PC-9 (cell line): ENCODE results near the gene NHS. TPM values are rescaled to one million over a fixed set of nuclear protein-coding genes. Genes with fewer than 3 reads are reported as not detected.

Experiments used
- BruUV-seq: library from RNA; stranded (reverse); fragments of 400-500 nt; replicated peaks from 2 replicates; lab custom pipeline; 2021; lab: Mats Ljungman, UMichigan
- CTCF ChIA-PET: fragments of 300-600 bp; sonication (Branson Sonifier 250); formaldehyde crosslinking; loops from one replicate; lab custom pipeline; 2022; ENCODE audit warnings: antibody characterized with exemption; lab: Charles Lee
- POLR2A ChIA-PET: fragments of 300-600 bp; sonication (Branson Sonifier 250); formaldehyde crosslinking; loops from one replicate; lab custom pipeline; 2022; ENCODE audit warnings: antibody characterized with exemption; ENCODE audit not compliant: unreplicated experiment; lab: Charles Lee
- DNase-seq, 2 experiments: peaks; one replicate each; pipeline versions ENCODE4 v3.0.0 to v3.0.0-alpha.2; 2015 to 2022; ENCODE audit warnings: mixed read lengths in 1 of 2
- H2AFZ ChIP-seq: fragments of 200-600 bp; sonication (generic); 2 replicates; pipeline ENCODE4 v1.8.1; 2017; ENCODE audit warnings: antibody characterized with exemption
- H3F3A ChIP-seq: fragments of 200-600 bp; sonication (generic); 2 replicates; pipeline ENCODE4 v1.8.1; 2017; ENCODE audit warnings: antibody characterized with exemption, mild to moderate bottlenecking, low read depth; ENCODE audit not compliant: insufficient read depth
- H3K27ac ChIP-seq: fragments of 200-600 bp; sonication (generic); 2 replicates; pipeline ENCODE4 v1.6.1; 2016; ENCODE audit warnings: mixed run types
- H3K27me3 ChIP-seq: fragments of 200-600 bp; sonication (generic); 2 replicates; pipeline ENCODE4 v1.6.1; 2016; ENCODE audit warnings: low read depth, mixed run types; ENCODE audit not compliant: insufficient read depth
- H3K36me3 ChIP-seq: fragments of 200-600 bp; sonication (generic); 2 replicates; pipeline ENCODE4 v1.6.1; 2016; ENCODE audit warnings: low read depth, mixed run types
- H3K4me1 ChIP-seq: fragments of 200-600 bp; sonication (generic); replicated peaks from 2 replicates; pipeline ENCODE4 v1.6.1; 2016; ENCODE audit warnings: mixed run types; ENCODE audit not compliant: insufficient read depth
- H3K4me2 ChIP-seq: fragments of 200-600 bp; sonication (generic); 2 replicates; pipeline ENCODE4 v1.6.1; 2017; ENCODE audit warnings: mixed run types
- H3K4me3 ChIP-seq: fragments of 200-600 bp; sonication (generic); 2 replicates; pipeline ENCODE4 v1.6.1; 2016; ENCODE audit warnings: mixed run types
- H3K79me2 ChIP-seq: fragments of 200-600 bp; sonication (generic); 2 replicates; pipeline ENCODE4 v1.6.1; 2017; ENCODE audit warnings: low read depth, mixed run types
- H3K9me2 ChIP-seq: fragments of 200-600 bp; sonication (generic); 2 replicates; pipeline ENCODE4 v1.8.1; 2017; ENCODE audit warnings: mild to moderate bottlenecking; ENCODE audit not compliant: insufficient read depth
- H3K9me3 ChIP-seq: fragments of 200-600 bp; sonication (generic); 2 replicates; pipeline ENCODE4 v1.8.1; 2016; ENCODE audit warnings: low read depth; ENCODE audit not compliant: insufficient read depth
- H4K20me1 ChIP-seq: fragments of 200-600 bp; sonication (generic); 2 replicates; pipeline ENCODE4 v1.8.1; 2017; ENCODE audit not compliant: insufficient read depth
- EZH2 ChIP-seq: fragments of 200-600 bp; sonication (generic); IDR thresholded peaks from 2 replicates; pipeline ENCODE4 v1.8.0; 2017; ENCODE audit warnings: antibody characterized with exemption, low read depth
- intact Hi-C: fragments of 100-400 bp; cut with micrococcal nuclease; formaldehyde crosslinking; loops from one replicate; pipeline ENCODE4 v1.10.0; 2022; ENCODE audit not compliant: unreplicated experiment
- total RNA-seq: library from RNA; stranded (reverse); gene quantifications from 2 replicates; pipeline ENCODE4 v1.2.3, GENCODE V29; 2021
- TF ChIP-seq, protein P1 (sequence below): fragments of 200-600 bp; sonication (generic); conservative IDR thresholded peaks from 2 replicates; pipeline ENCODE4 v1.6.1; 2017; ENCODE audit warnings: mixed run types, antibody characterized with exemption, mild to moderate bottlenecking, moderate library complexity

NHS gene
- total RNA-seq, 1 experiment from 2014 or later = 6.7 TPM

DNA sequence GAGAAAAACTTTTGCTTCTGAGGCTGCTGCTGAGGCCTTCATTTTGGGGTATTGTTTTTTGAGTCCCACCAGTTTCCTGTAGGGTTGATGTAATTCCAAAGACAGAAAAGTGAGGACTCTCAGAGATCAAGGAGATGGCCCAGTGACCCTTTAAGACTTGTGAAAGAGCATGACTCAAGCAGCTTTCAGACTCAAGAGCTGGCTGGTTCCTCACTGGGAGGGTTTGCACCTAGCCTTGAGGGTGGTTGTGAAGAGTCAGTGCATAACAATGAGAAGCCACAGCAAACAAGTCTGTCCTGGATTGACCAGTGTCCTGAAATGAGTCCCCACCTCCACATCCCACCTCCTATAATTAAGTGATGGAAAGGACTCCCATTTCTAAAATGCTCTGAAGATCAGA is 89.2 kb downstream of the NHS start:
- Histone ChIP-seq H3K27me3 (no peaks in the 10 kb centered on the region), H3K27ac (peak overlapping the region; percentile 83), H2AFZ (no peak overlapping the region), H3K9me2 (no peaks in the 10 kb centered on the region), H3K4me3 (no peak overlapping the region), H3K4me1 (peaks cover 24% of the 10 kb centered on the region), H3K79me2 (peaks cover 17% of the 10 kb centered on the region; the same call in 1 of the 2 replicates), H3K36me3 (no peaks in the 10 kb centered on the region), H3F3A (peaks cover 11% of the 10 kb centered on the region; the same call in 1 of the 2 replicates), H4K20me1 (no peaks in the 10 kb centered on the region), H3K4me2 (peak overlapping the region; percentile 53), H3K9me3 (no peaks in the 10 kb centered on the region)
- TF ChIP-seq EZH2 = no peak
- TF ChIP-seq, protein P1, sequence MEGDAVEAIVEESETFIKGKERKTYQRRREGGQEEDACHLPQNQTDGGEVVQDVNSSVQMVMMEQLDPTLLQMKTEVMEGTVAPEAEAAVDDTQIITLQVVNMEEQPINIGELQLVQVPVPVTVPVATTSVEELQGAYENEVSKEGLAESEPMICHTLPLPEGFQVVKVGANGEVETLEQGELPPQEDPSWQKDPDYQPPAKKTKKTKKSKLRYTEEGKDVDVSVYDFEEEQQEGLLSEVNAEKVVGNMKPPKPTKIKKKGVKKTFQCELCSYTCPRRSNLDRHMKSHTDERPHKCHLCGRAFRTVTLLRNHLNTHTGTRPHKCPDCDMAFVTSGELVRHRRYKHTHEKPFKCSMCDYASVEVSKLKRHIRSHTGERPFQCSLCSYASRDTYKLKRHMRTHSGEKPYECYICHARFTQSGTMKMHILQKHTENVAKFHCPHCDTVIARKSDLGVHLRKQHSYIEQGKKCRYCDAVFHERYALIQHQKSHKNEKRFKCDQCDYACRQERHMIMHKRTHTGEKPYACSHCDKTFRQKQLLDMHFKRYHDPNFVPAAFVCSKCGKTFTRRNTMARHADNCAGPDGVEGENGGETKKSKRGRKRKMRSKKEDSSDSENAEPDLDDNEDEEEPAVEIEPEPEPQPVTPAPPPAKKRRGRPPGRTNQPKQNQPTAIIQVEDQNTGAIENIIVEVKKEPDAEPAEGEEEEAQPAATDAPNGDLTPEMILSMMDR = no peak
- peak; percentile 22 to 83 for DNase-seq
- ChIA-PET POLR2A (interaction anchor here (0.7 kb wide), 1 partner anchor 51 kb away, joined by 3 read pairs; no protein-coding TSS in a partner anchor), CTCF (no interaction called here)
- no TSS peak for BruUV-seq
- intact Hi-C loops = loop anchor here (5.0 kb wide), 1 partner anchor 37 kb away; no protein-coding TSS in a partner anchor

DNA sequence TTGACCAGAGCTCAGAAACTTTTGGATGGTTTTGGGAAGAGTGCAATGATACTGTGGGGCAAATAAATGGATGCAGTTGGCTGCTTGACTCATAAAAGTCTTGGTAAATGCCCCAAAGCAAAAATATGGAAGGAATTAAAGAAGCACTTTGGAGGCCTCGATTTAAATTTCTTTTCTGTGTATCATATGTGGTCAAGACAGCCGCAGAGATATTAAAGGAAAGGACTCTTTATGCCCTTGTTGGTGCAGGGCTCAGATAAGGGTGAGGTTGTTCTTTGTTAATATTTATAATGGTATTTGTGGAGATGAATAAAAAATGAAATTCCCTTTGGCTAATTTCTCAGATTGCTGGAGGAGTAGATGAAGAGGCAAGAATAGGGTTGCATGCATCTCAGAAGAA is 90.2 kb downstream of the NHS start:
- POLR2A ChIA-PET = interaction anchor here (0.7 kb wide), 1 partner anchor 52 kb away, joined by 3 read pairs; no protein-coding TSS in a partner anchor
- H3K4me2 ChIP-seq = no peak overlapping the region

DNA sequence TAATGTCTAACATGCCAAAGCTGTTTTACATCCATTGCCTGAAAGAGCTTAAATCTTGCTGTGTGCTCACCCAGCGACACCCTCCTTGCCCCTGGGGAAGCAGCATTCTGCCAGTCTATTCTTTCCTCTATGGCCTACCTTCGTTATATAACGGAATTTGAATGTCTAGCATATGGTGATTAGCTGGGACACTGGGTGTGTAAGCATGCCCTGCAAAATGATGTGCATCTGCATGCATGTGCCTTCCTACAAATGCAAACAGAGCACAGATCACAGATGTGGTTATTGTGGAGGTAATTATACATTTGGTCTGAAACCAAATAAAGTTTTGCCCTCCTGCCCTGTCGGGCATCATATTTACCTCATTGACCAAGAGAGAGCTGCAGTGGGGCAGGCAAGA is 90.8 kb downstream of the NHS start:
- Histone ChIP-seq H3F3A (peaks cover 11% of the 10 kb centered on the region; the same call in 1 of the 2 replicates), H3K4me3 (no peak overlapping the region), H4K20me1 (no peaks in the 10 kb centered on the region), H3K79me2 (peaks cover 17% of the 10 kb centered on the region; the same call in 1 of the 2 replicates), H3K9me3 (no peaks in the 10 kb centered on the region), H3K4me2 (no peak overlapping the region), H3K4me1 (peaks cover 24% of the 10 kb centered on the region), H3K27ac (no peak overlapping the region), H3K9me2 (no peaks in the 10 kb centered on the region), H3K36me3 (no peaks in the 10 kb centered on the region), H2AFZ (no peak overlapping the region), H3K27me3 (no peaks in the 10 kb centered on the region)
- ChIA-PET POLR2A (no interaction called here), CTCF (no interaction called here)
- TF ChIP-seq EZH2 = no peak
- DNase-seq = no peak
- intact Hi-C loops = no loop called here
- BruUV-seq = no TSS peak

More for the DNA sequence above, 90.2 kb downstream of the NHS start:
- CTCF ChIA-PET = no interaction called here
- H3K27ac ChIP-seq = no peak overlapping the region
- no peak for DNase-seq
- no peaks in the 10 kb centered on the region for H3K36me3 ChIP-seq
- no peak overlapping the region for H2AFZ ChIP-seq
- peaks cover 17% of the 10 kb centered on the region; the same call in 1 of the 2 replicates for H3K79me2 ChIP-seq
- no TSS peak for BruUV-seq
- H3K9me3 ChIP-seq = no peaks in the 10 kb centered on the region
- peaks cover 11% of the 10 kb centered on the region; the same call in 1 of the 2 replicates for H3F3A ChIP-seq
- TF ChIP-seq EZH2 = no peak
- TF ChIP-seq, protein P1 = no peak
- intact Hi-C loops = no loop called here
- H3K27me3 ChIP-seq = no peaks in the 10 kb centered on the region
- no peak overlapping the region for H3K4me3 ChIP-seq
- no peaks in the 10 kb centered on the region for H3K9me2 ChIP-seq
- H3K4me1 ChIP-seq = peaks cover 24% of the 10 kb centered on the region
- H4K20me1 ChIP-seq = no peaks in the 10 kb centered on the region
